IMR-90 (cell line): ENCODE results near the gene ADAMTS9. TPM values are rescaled to one million over a fixed set of nuclear protein-coding genes. Genes with fewer than 3 reads are reported as not detected.

ENCODE experiments used
- ATAC-seq: fragments of 200-7000 bp; cut with Tn5 transposase; 2 replicates; pipeline ENCODE4 v1.9.1; 2020; ENCODE audit warnings: low read depth, mild to moderate bottlenecking, moderate library complexity
- BruUV-seq: library from RNA; stranded (reverse); fragments of 400-500 nt; replicated peaks from 2 replicates; lab custom pipeline; 2021; lab: Mats Ljungman, UMichigan
- CTCF ChIA-PET: fragments of 300-600 bp; formaldehyde crosslinking; extraction: SDS; loops from one replicate; lab custom pipeline; 2021; ENCODE audit warnings: antibody characterized with exemption; lab: Yijun Ruan, JAX
- POLR2A ChIA-PET: fragments of 300-600 bp; sonication (Branson Sonifier 250); formaldehyde crosslinking; loops from one replicate; lab custom pipeline; 2022; ENCODE audit warnings: antibody characterized with exemption; ENCODE audit not compliant: unreplicated experiment; lab: Charles Lee
- DNase-seq: peaks from one replicate; pipeline ENCODE4 v3.0.0; 2013
- H2AFZ ChIP-seq: replicated peaks from 2 replicates; pipeline ENCODE3; 2013; ENCODE audit warnings: low read length, mild to moderate bottlenecking; ENCODE audit not compliant: poor library complexity
- H2AK5ac ChIP-seq: 2 replicates; pipeline ENCODE4 v1.6.1; 2013; ENCODE audit warnings: low read depth, low read length, inconsistent platforms
- H2AK9ac ChIP-seq: replicated peaks from 2 replicates; pipeline ENCODE3; 2013; ENCODE audit warnings: mild to moderate bottlenecking, low read depth, low read length, moderate library complexity; ENCODE audit not compliant: poor library complexity
- H2BK120ac ChIP-seq: 2 replicates; pipeline ENCODE4 v1.6.1; 2013; ENCODE audit warnings: low read depth, low read length, inconsistent platforms
- H2BK15ac ChIP-seq: 3 replicates; pipeline ENCODE4 v1.6.1; 2013; ENCODE audit warnings: low read depth, low read length, inconsistent platforms
- H2BK20ac ChIP-seq: 2 replicates; pipeline ENCODE4 v1.6.1; 2013; ENCODE audit warnings: low read depth, mild to moderate bottlenecking, inconsistent platforms, low read length, moderate library complexity
- H2BK5ac ChIP-seq: 2 replicates; pipeline ENCODE4 v1.6.1; 2013; ENCODE audit warnings: mild to moderate bottlenecking, low read depth, low read length, inconsistent platforms; ENCODE audit not compliant: poor library complexity, severe bottlenecking
- H3K14ac ChIP-seq: replicated peaks from 2 replicates; pipeline ENCODE4 v1.6.1; 2013; ENCODE audit warnings: low read depth, low read length, inconsistent platforms
- H3K18ac ChIP-seq: 2 replicates; pipeline ENCODE4 v1.6.1; 2013; ENCODE audit warnings: low read depth, low read length, control low read depth
- H3K23ac ChIP-seq: 2 replicates; pipeline ENCODE4 v1.6.1; 2013; ENCODE audit warnings: low read depth, low read length, inconsistent platforms
- H3K27ac ChIP-seq: 2 replicates; pipeline ENCODE4 v1.5.1; 2013; ENCODE audit warnings: mild to moderate bottlenecking, control low read depth, low read length; ENCODE audit not compliant: insufficient read depth
- H3K27me3 ChIP-seq: 2 replicates; pipeline ENCODE4 v1.6.1; 2013; ENCODE audit warnings: low read length; ENCODE audit not compliant: control insufficient read depth, insufficient read depth
- H3K36me3 ChIP-seq: 2 replicates; pipeline ENCODE4 v1.6.1; 2013; ENCODE audit warnings: low read length, mixed read lengths; ENCODE audit not compliant: control insufficient read depth, insufficient read depth
- H3K4ac ChIP-seq: 2 replicates; pipeline ENCODE4 v1.6.1; 2013; ENCODE audit warnings: low read depth, low read length, inconsistent platforms
- H3K4me1 ChIP-seq: 2 replicates; pipeline ENCODE4 v1.6.1; 2013; ENCODE audit warnings: low read length, mixed read lengths; ENCODE audit not compliant: control insufficient read depth, insufficient read depth
- H3K4me2 ChIP-seq: 2 replicates; pipeline ENCODE4 v1.6.1; 2013; ENCODE audit warnings: low read depth, mild to moderate bottlenecking, control low read depth, low read length, moderate library complexity
- H3K4me3 ChIP-seq: 2 replicates; pipeline ENCODE4 v1.5.1; 2013; ENCODE audit warnings: low read depth, mild to moderate bottlenecking, control low read depth, low read length, moderate library complexity; ENCODE audit not compliant: insufficient read depth
- H3K56ac ChIP-seq: 2 replicates; pipeline ENCODE4 v1.6.1; 2013; ENCODE audit warnings: low read length, inconsistent platforms; ENCODE audit not compliant: insufficient read depth; ENCODE audit errors: extremely low read depth
- H3K79me1 ChIP-seq, 2 experiments: 2 replicates each; pipeline ENCODE4 v1.6.1; 2013; ENCODE audit warnings: low read length in 2 of 2, inconsistent platforms in 1 of 2, low read depth in 1 of 2
- H3K9ac ChIP-seq: 2 replicates; pipeline ENCODE4 v1.6.1; 2013; ENCODE audit warnings: low read depth, low read length, control low read depth
- H3K9me1 ChIP-seq: 2 replicates; pipeline ENCODE4 v1.6.1; 2013; ENCODE audit warnings: low read length, inconsistent platforms; ENCODE audit not compliant: insufficient read depth
- H3K9me3 ChIP-seq: 2 replicates; pipeline ENCODE4 v1.6.1; 2013; ENCODE audit warnings: low read length; ENCODE audit not compliant: control insufficient read depth, insufficient read depth
- H4K20me1 ChIP-seq: 2 replicates; pipeline ENCODE4 v1.6.1; 2013; ENCODE audit warnings: low read length, inconsistent platforms; ENCODE audit not compliant: insufficient read depth
- H4K5ac ChIP-seq: 2 replicates; pipeline ENCODE4 v1.6.1; 2013; ENCODE audit warnings: mild to moderate bottlenecking, low read depth, low read length, control low read depth
- H4K8ac ChIP-seq, 2 experiments: 2 replicates each; pipeline ENCODE4 v1.6.1; 2013; ENCODE audit warnings: low read depth in 2 of 2, low read length in 2 of 2, control low read depth in 1 of 2, inconsistent platforms in 1 of 2
- H4K91ac ChIP-seq: 2 replicates; pipeline ENCODE4 v1.6.1; 2013; ENCODE audit warnings: low read depth, low read length, inconsistent platforms; ENCODE audit not compliant: insufficient read depth
- BHLHE40 ChIP-seq: fragments of 150-350 bp; IDR thresholded peaks from 2 replicates; pipeline ENCODE4 v1.6.1; 2016; ENCODE audit warnings: mild to moderate bottlenecking, low read depth, low read length
- CEBPB ChIP-seq: IDR thresholded peaks from 2 replicates; pipeline ENCODE4 v1.6.1; 2012; ENCODE audit warnings: low read depth, low read length, improper control_type of control experiment
- CHD1 ChIP-seq: IDR thresholded peaks from 2 replicates; pipeline ENCODE4 v1.6.1; 2012; ENCODE audit warnings: low read depth, low read length, improper control_type of control experiment
- CTCF ChIP-seq: conservative IDR thresholded peaks from 2 replicates; pipeline ENCODE4 v1.5.1; 2012; ENCODE audit warnings: mild to moderate bottlenecking, low read depth, low read length, improper control_type of control experiment
- FOS ChIP-seq: fragments of 150-350 bp; IDR thresholded peaks from 2 replicates; pipeline ENCODE4 v1.6.1; 2016; ENCODE audit warnings: low read depth, low read length
- MAFK ChIP-seq: IDR thresholded peaks from 2 replicates; pipeline ENCODE4 v1.6.1; 2012; ENCODE audit warnings: low read depth, low read length, improper control_type of control experiment
- MAZ ChIP-seq: IDR thresholded peaks from 2 replicates; pipeline ENCODE4 v1.6.1; 2012; ENCODE audit warnings: low read depth, mild to moderate bottlenecking, low read length, improper control_type of control experiment, moderate library complexity, borderline replicate concordance
- MXI1 ChIP-seq: IDR thresholded peaks from 2 replicates; pipeline ENCODE4 v1.6.1; 2012; ENCODE audit warnings: low read depth, mild to moderate bottlenecking, low read length, moderate library complexity, borderline replicate concordance
- NFE2L2 ChIP-seq: fragments of 150-350 bp; IDR thresholded peaks from 2 replicates; pipeline ENCODE4 v1.6.1; 2016; ENCODE audit warnings: low read depth, mild to moderate bottlenecking, low read length
- POLR2A ChIP-seq: IDR thresholded peaks from 2 replicates; pipeline ENCODE4 v1.6.1; 2012; ENCODE audit warnings: mild to moderate bottlenecking, low read depth, low read length
- RAD21 ChIP-seq: IDR thresholded peaks from 2 replicates; pipeline ENCODE4 v1.6.1; 2012; ENCODE audit warnings: low read length, improper control_type of control experiment
- RCOR1 ChIP-seq: IDR thresholded peaks from 2 replicates; pipeline ENCODE4 v1.6.1; 2012; ENCODE audit warnings: mild to moderate bottlenecking, low read length, improper control_type of control experiment; ENCODE audit not compliant: insufficient replicate concordance
- RFX5 ChIP-seq: IDR thresholded peaks from 2 replicates; pipeline ENCODE4 v1.8.0; 2012; ENCODE audit warnings: low read depth, mild to moderate bottlenecking, low read length, moderate library complexity
- SMC3 ChIP-seq: fragments of 150-350 bp; IDR thresholded peaks from 2 replicates; pipeline ENCODE4 v1.6.1; 2016; ENCODE audit warnings: low read depth, mild to moderate bottlenecking, antibody characterized with exemption, low read length, moderate library complexity
- WGBS, 2 experiments: methylation state at CpG; one replicate each; pipeline versions ENCODE4 v1.1.5 to v1.1.7; 2013; ENCODE audit warnings: missing lambda C conversion rate in 2 of 2; ENCODE audit not compliant: insufficient read length in 1 of 2; ENCODE audit errors: extremely low coverage in 2 of 2; 5-methylcytosine and 5-hydroxymethylcytosine counted together
- dilution Hi-C: fragments of 300-500 bp; cut with HindIII; formaldehyde crosslinking; loops from one replicate; pipeline ENCODE4 v1.14.3; 2018; ENCODE audit warnings: low sequenced_read_pairs; ENCODE audit not compliant: unreplicated experiment
- in situ Hi-C: fragments of 300-500 bp; cut with MboI; formaldehyde crosslinking; loops from 3 replicates; pipeline ENCODE4 v1.14.3; 2019; ENCODE audit warnings: low sequenced_read_pairs, inconsistent platforms, mixed read lengths
- intact Hi-C: fragments of 100-400 bp; cut with micrococcal nuclease; formaldehyde crosslinking; loops from 2 replicates; pipeline ENCODE4 v1.10.0; 2022
- polyA plus RNA-seq, 3 experiments: library from polyadenylated mRNA; depleted of rRNA; stranded (reverse); fragments of >200 nt; gene quantifications; 2 replicates each; pipeline ENCODE4 v1.2.3, GENCODE V29; 2012; ENCODE audit warnings: low replicate concordance in 1 of 3
- total RNA-seq: library from RNA; depleted of rRNA; stranded (reverse); fragments of >200 nt; gene quantifications from 2 replicates; pipeline ENCODE4 v1.2.3, GENCODE V29; 2012
- TF ChIP-seq, protein P1 (sequence below): fragments of 150-350 bp; IDR thresholded peaks from 2 replicates; pipeline ENCODE4 v1.6.1; 2016; ENCODE audit warnings: low read depth, mild to moderate bottlenecking, low read length, moderate library complexity, borderline replicate concordance

ADAMTS9 gene
- total and polyA plus RNA-seq, 2 of the 4 experiments (the other 2 are of a cell fraction) = 0.55 to 1.1 TPM

GRCh38 chr3:64617610-64618009, 70.2 kb downstream of the ADAMTS9 start:
- Histone ChIP-seq H4K8ac (no peak overlapping the region), H3K4me3 (no peak overlapping the region), H3K9me1 (no peaks in the 10 kb centered on the region; the same call in 1 of the 2 replicates), H4K5ac (no peak overlapping the region), H3K4me2 (no peak overlapping the region), H3K14ac (no peak overlapping the region), H2BK20ac (no peak overlapping the region), H2BK120ac (no peak overlapping the region), H3K27me3 (no peaks in the 10 kb centered on the region), H3K79me1 (no peaks in the 10 kb centered on the region), H3K23ac (no peak overlapping the region), H3K27ac (no peak overlapping the region), H2BK5ac (no peak overlapping the region), H4K91ac (no peak overlapping the region), H3K9me3 (no peaks in the 10 kb centered on the region), H2BK15ac (no peak overlapping the region), H3K9ac (no peak overlapping the region), H3K36me3 (peaks cover 20% of the 10 kb centered on the region), H3K4ac (no peak overlapping the region), H2AK5ac (no peak overlapping the region), H2AK9ac (no peak overlapping the region), H3K18ac (no peak overlapping the region), H2AFZ (no peak overlapping the region), H3K4me1 (peaks cover 3% of the 10 kb centered on the region; the same call in 1 of the 2 replicates), H3K56ac (no peak overlapping the region), H4K20me1 (no peaks in the 10 kb centered on the region; the same call in 1 of the 2 replicates)
- CTCF ChIA-PET = no interaction called here
- ATAC-seq (no peak), DNase-seq (no peak)
- intact Hi-C loops = no loop called here
- in situ Hi-C loops = no loop called here
- TF ChIP-seq MAZ (no peak), RFX5 (no peak), SMC3 (no peak), POLR2A (no peak), NFE2L2 (no peak), RAD21 (no peak), FOS (no peak), CTCF (no peak), CEBPB (no peak), BHLHE40 (no peak), CHD1 (no peak), MXI1 (no peak), RCOR1 (no peak), MAFK (no peak)
- TF ChIP-seq, protein P1, sequence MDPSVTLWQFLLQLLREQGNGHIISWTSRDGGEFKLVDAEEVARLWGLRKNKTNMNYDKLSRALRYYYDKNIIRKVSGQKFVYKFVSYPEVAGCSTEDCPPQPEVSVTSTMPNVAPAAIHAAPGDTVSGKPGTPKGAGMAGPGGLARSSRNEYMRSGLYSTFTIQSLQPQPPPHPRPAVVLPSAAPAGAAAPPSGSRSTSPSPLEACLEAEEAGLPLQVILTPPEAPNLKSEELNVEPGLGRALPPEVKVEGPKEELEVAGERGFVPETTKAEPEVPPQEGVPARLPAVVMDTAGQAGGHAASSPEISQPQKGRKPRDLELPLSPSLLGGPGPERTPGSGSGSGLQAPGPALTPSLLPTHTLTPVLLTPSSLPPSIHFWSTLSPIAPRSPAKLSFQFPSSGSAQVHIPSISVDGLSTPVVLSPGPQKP = no peak
- BruUV-seq = no TSS peak
- dilution Hi-C loops = no loop called here
- POLR2A ChIA-PET = no interaction called here
- no CpG with 5 or more reads among the region's 2 CpGs for WGBS, 2 experiments
